A549 (cell line): Measurements from ENCODE around the gene BAHD1.

Experiments
- ZNF302 ChIP-seq: fragments of 250-450 bp; sonication (Bioruptor Pico); IDR thresholded peaks from 2 replicates; pipeline ENCODE4 v1.9.0; 2021; ENCODE audit warnings: inconsistent platforms, mild to moderate bottlenecking, moderate library complexity
- TF ChIP-seq, protein P1 (sequence below): fragments of 200-600 bp; sonication (generic); IDR thresholded peaks from 2 replicates; pipeline ENCODE4 v1.6.1; 2016; ENCODE audit warnings: antibody characterized with exemption, mild to moderate bottlenecking, moderate library complexity
- TF ChIP-seq, protein P2 (sequence below): fragments of >200 bp; sonication (Bioruptor Twin); formaldehyde crosslinking; IDR thresholded peaks from 3 replicates; pipeline ENCODE4 v1.5.1; 2016

DNA sequence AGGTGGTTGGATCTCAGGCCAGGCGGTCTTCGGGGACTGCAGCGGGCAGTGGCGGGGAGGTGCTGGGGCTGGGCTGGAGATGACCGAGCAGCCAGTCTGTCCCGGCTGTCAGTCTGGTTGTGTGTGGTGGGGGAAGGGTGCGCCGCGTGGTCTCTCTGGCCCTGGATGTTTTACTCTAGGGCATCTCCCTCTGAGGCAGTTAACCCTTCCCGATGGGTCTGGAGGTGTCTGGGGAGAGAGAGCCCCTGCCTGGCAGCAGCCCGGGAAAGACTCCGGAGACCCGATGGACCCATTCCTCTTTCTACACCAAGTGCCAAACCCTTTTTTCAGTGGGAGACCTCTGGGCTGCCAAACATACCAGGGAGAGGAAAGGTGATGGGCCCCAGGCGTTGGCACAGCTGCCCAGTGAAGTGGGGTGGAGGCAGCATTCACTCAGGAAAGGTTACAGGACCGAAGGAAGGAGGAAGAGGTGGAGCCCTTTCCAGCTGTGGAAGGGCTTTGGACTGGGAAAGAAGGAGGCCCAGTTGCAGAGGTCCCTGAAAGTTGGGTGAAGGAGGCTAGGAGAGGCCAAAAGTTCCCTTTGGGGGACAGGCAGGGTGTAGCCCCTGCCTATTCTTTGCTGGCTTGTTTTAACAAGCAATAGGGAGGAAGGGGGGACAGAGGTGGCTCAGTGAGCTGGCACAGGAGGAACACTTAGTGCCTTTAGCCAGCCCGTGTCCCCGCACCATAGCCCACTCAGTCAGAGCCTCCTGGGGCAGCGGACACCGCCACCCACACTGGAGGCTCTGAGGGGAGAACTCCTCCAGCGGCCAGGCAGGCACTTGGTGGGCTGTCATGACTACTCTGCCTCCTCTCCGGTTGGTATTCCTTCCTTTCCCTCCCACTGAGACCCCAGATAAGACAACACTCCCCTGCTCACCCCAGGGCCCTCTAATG, 2.7 kb upstream of the BAHD1 start:
- no peak for TF ChIP-seq ZNF302
- TF ChIP-seq, protein P1, sequence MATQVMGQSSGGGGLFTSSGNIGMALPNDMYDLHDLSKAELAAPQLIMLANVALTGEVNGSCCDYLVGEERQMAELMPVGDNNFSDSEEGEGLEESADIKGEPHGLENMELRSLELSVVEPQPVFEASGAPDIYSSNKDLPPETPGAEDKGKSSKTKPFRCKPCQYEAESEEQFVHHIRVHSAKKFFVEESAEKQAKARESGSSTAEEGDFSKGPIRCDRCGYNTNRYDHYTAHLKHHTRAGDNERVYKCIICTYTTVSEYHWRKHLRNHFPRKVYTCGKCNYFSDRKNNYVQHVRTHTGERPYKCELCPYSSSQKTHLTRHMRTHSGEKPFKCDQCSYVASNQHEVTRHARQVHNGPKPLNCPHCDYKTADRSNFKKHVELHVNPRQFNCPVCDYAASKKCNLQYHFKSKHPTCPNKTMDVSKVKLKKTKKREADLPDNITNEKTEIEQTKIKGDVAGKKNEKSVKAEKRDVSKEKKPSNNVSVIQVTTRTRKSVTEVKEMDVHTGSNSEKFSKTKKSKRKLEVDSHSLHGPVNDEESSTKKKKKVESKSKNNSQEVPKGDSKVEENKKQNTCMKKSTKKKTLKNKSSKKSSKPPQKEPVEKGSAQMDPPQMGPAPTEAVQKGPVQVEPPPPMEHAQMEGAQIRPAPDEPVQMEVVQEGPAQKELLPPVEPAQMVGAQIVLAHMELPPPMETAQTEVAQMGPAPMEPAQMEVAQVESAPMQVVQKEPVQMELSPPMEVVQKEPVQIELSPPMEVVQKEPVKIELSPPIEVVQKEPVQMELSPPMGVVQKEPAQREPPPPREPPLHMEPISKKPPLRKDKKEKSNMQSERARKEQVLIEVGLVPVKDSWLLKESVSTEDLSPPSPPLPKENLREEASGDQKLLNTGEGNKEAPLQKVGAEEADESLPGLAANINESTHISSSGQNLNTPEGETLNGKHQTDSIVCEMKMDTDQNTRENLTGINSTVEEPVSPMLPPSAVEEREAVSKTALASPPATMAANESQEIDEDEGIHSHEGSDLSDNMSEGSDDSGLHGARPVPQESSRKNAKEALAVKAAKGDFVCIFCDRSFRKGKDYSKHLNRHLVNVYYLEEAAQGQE, result no peak
- TF ChIP-seq, protein P2, sequence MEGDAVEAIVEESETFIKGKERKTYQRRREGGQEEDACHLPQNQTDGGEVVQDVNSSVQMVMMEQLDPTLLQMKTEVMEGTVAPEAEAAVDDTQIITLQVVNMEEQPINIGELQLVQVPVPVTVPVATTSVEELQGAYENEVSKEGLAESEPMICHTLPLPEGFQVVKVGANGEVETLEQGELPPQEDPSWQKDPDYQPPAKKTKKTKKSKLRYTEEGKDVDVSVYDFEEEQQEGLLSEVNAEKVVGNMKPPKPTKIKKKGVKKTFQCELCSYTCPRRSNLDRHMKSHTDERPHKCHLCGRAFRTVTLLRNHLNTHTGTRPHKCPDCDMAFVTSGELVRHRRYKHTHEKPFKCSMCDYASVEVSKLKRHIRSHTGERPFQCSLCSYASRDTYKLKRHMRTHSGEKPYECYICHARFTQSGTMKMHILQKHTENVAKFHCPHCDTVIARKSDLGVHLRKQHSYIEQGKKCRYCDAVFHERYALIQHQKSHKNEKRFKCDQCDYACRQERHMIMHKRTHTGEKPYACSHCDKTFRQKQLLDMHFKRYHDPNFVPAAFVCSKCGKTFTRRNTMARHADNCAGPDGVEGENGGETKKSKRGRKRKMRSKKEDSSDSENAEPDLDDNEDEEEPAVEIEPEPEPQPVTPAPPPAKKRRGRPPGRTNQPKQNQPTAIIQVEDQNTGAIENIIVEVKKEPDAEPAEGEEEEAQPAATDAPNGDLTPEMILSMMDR, result no peak
